Mononuclear cell (primary cell): ENCODE results near the gene KIF26A. TPM values are rescaled to one million over a fixed set of nuclear protein-coding genes. Genes with fewer than 3 reads are reported as not detected.

Experiments used
- H3K27me3 ChIP-seq: 2 replicates; pipeline ENCODE4 v1.6.0; 2011; ENCODE audit warnings: low read length, control low read depth; ENCODE audit not compliant: insufficient read depth
- H3K4me1 ChIP-seq: 2 replicates; pipeline ENCODE4 v1.5.1; 2011; ENCODE audit warnings: mild to moderate bottlenecking, low read length, control low read depth; ENCODE audit not compliant: insufficient read depth
- H3K4me3 ChIP-seq: 2 replicates; pipeline ENCODE4 v1.5.1; 2011; ENCODE audit warnings: mild to moderate bottlenecking, low read length, moderate library complexity
- H3K9me3 ChIP-seq: 2 replicates; pipeline ENCODE4 v1.5.1; 2011; ENCODE audit warnings: low read depth, mild to moderate bottlenecking, control low read depth, low read length
- total RNA-seq: library from RNA; depleted of rRNA; stranded (reverse); fragments of >200 nt; gene quantifications from one replicate; pipeline ENCODE4 v1.2.3, GENCODE V29; 2012

KIF26A gene
- total RNA-seq, 1 donor: not detected

DNA sequence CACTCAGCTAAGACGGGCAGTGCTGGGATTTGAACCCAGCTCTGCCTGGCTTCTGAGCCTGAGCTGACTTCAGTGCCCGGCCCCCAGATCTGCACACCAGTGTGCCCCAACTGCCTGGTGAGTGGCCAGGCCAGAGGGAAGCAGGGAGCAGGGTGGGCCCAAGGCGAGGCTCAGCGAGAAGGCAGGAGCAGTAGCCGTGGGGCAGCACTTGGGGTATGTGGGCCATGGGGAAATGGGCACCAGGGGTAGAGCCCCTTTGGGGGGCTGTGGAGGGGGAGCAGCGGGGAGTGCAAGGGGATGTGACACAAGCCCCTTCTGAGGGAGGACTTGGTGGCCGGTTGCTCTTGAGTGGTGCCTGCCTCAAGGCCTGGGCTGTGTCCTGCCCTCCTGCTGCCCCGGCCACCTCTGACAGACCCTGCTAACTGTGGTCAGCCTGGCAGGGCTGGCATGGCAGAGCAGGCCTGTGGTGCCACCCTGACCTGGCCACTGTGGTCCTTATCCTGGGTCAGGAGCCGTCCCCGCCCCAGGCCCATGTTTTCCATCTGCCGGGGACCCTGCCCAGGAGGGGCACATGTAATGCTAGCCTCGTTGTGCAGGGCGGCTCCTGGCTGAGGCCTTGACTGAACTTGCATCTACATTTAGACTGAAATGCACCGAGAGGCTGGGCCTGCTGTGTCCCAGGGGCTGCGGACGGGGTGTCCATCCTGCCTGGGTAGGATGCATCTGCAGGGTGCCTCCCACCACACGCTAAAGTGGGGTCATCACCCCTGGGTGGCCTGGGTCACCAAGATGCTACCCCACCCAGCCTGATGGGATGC, 90.5 kb downstream of the KIF26A start:
- Histone ChIP-seq H3K9me3 (no peaks in the 10 kb centered on the region), H3K27me3 (no peaks in the 10 kb centered on the region), H3K4me1 (no peaks in the 10 kb centered on the region), H3K4me3 (no peak overlapping the region)

- Histone ChIP-seq H3K4me3 (no peak overlapping the region), H3K27me3 (no peaks in the 10 kb centered on the region), H3K9me3 (no peaks in the 10 kb centered on the region), H3K4me1 (no peaks in the 10 kb centered on the region)
Measured at GRCh38 chr14:104229534-104230055, 91.2 kb downstream of the KIF26A start.

GRCh38 chr14:104230119-104230815, 91.9 kb downstream of the KIF26A start:
- Histone ChIP-seq H3K4me1 (no peaks in the 10 kb centered on the region), H3K27me3 (no peaks in the 10 kb centered on the region), H3K4me3 (no peak overlapping the region), H3K9me3 (no peaks in the 10 kb centered on the region)

Other genes starting within 250 kb of the KIF26A start
- 2.5 TPM for gene TDRD9, start 210.1 kb upstream of the KIF26A start, total RNA-seq
- gene RD3L, start 196.1 kb upstream of the KIF26A start, total RNA-seq: 0.21 TPM
- 0.10 TPM for gene ASPG, start 52.9 kb upstream of the KIF26A start, total RNA-seq